ENCODE data around the gene MYO18B.

GRCh38 chr22:25853078-25853477, 111.1 kb downstream of the MYO18B start:
- TF ChIP-seq POLR2A (IDR thresholded peaks at IDR 0.05): no peak
- TF ChIP-seq POLR2AphosphoS5 (IDR thresholded peaks at IDR 0.05; ENCODE audit: insufficient read depth in 1 of 2, low read depth in 1 of 2): no peak

Data from vagina (tissue), 2 donors.